ENCODE data around the gene NCBP2L. TPM values are rescaled to one million over a fixed set of nuclear protein-coding genes. Genes with fewer than 3 reads are reported as not detected.

The NCBP2L gene
- total and polyA plus RNA-seq, 3 donors from 2014 or later, result 4.5 TPM; not detected in 2

DNA sequence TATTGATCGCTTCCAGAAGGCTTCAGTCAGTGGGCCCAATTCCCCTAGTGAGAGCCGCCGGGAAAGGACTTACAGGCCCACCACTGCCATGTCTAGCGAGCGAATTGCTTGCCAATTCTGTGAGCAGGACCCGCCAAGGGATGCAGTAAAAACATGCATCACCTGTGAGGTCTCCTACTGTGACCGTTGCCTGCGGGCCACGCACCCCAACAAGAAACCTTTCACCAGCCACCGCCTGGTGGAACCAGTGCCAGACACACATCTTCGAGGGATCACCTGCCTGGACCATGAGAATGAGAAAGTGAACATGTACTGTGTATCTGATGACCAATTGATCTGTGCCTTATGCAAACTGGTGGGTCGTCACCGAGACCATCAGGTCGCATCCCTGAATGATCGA lies 63.4 kb downstream of the NCBP2L start:
- no peaks in the 10 kb centered on the region for H3K36me3 ChIP-seq (ENCODE audit: low read depth, missing control alignments)
- H3K4me1 ChIP-seq, result no peaks in the 10 kb centered on the region
- TF ChIP-seq, protein P1, sequence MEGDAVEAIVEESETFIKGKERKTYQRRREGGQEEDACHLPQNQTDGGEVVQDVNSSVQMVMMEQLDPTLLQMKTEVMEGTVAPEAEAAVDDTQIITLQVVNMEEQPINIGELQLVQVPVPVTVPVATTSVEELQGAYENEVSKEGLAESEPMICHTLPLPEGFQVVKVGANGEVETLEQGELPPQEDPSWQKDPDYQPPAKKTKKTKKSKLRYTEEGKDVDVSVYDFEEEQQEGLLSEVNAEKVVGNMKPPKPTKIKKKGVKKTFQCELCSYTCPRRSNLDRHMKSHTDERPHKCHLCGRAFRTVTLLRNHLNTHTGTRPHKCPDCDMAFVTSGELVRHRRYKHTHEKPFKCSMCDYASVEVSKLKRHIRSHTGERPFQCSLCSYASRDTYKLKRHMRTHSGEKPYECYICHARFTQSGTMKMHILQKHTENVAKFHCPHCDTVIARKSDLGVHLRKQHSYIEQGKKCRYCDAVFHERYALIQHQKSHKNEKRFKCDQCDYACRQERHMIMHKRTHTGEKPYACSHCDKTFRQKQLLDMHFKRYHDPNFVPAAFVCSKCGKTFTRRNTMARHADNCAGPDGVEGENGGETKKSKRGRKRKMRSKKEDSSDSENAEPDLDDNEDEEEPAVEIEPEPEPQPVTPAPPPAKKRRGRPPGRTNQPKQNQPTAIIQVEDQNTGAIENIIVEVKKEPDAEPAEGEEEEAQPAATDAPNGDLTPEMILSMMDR (IDR thresholded peaks at IDR 0.05), result no peak
- no peak for TF ChIP-seq POLR2A (IDR thresholded peaks at IDR 0.05)
- WGBS, 2 donors, result 98 to 100% methylated on average over 4 to 11 of the region's 15 CpGs
- intact Hi-C loops (cut with DNase I; ENCODE audit: low total_unique reads), result no loop called here
- no peak overlapping the region for H3K27ac ChIP-seq
- H3K4me3 ChIP-seq, result no peak overlapping the region
- H3K9me3 ChIP-seq, result no peaks in the 10 kb centered on the region
- no peaks in the 10 kb centered on the region for H3K27me3 ChIP-seq
- DNase-seq, result no peak

DNA sequence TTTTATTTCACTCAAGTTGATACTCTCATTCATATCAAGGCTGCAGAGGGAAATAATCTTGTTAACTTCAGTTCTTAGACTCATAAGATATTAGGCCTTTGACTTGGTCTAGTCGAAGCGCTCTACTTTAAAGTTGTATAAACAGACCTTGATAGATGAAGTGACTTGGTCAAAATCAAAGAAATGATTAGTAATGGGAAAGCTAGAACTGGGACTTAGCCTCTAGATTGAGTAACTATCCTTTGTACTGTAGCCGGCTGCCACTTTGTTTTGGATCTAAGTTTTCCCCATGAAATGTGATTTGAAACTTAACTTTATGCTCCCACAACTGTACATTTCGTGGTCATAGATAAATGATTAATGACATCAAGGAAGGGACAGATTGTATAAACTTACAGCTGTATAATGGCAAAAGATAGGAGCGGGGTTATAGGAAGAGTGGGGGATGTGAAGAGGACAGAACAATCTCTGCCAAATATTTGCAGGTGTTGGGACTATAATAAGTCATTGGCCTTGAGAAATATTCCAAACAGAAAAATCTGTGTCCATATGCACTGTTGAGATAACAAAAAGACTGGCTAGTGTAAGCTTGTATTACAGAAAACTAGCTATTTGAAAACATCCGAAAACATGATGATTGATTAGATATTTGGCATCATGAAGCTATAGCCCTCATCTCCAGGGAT lies 65.3 kb downstream of the NCBP2L start:
- H3K9me3 ChIP-seq, result no peaks in the 10 kb centered on the region
- no peaks in the 10 kb centered on the region for H3K4me1 ChIP-seq
- H3K4me3 ChIP-seq, result no peak overlapping the region
- WGBS, 2 donors, result 37 to 51% methylated on average over 6 of the region's 6 CpGs
- no peaks in the 10 kb centered on the region for H3K36me3 ChIP-seq (ENCODE audit: low read depth, missing control alignments)
- H3K27ac ChIP-seq, result no peak overlapping the region
- intact Hi-C loops (cut with DNase I; ENCODE audit: low total_unique reads), result no loop called here
- TF ChIP-seq POLR2A (IDR thresholded peaks at IDR 0.05), result no peak
- no peak for DNase-seq
- H3K27me3 ChIP-seq, result no peaks in the 10 kb centered on the region

Other genes with a start within 250 kb of the NCBP2L start
- 10 to 100 TPM; 38.7 to 39.3 TPM for gene PRPS1, start 149.2 kb upstream of the NCBP2L start, total RNA-seq
- 32.7 TPM for gene PRPS1, start 149.2 kb upstream of the NCBP2L start, polyA plus RNA-seq (ENCODE audit: insufficient read depth, low read depth, low replicate concordance)
- 100 to 1,000 TPM in 1 of 2 donors, 10 to 100 TPM in 1; 98.4 to 123 TPM for gene TSC22D3, start 1.9 kb upstream of the NCBP2L start, total RNA-seq
- gene TSC22D3, start 1.9 kb upstream of the NCBP2L start, polyA plus RNA-seq (ENCODE audit: insufficient read depth, low read depth, low replicate concordance), result 65.5 TPM
- gene MID2, start 48.1 kb downstream of the NCBP2L start, total RNA-seq, result 10 to 100 TPM; 11.3 to 15.2 TPM
- gene MID2, start 48.1 kb downstream of the NCBP2L start, polyA plus RNA-seq (ENCODE audit: insufficient read depth, low read depth, low replicate concordance), result 6.5 TPM
- gene TEX13B, start 204.6 kb downstream of the NCBP2L start, total RNA-seq, result 1 to 10 TPM in 1 of 2 donors, under 1 TPM in 1; 0.81 to 1.7 TPM
- gene TEX13B, start 204.6 kb downstream of the NCBP2L start, polyA plus RNA-seq (ENCODE audit: insufficient read depth, low read depth, low replicate concordance), result 0.34 TPM

All from testis (tissue), 3 donors.